Hematopoietic multipotent progenitor cell treated with erythropoietin and hydrocortisone succinate and interleukin-3 and kit ligand, for 15 days (in vitro differentiated cells): ENCODE measurements around the gene HMCN2.

Experiments
- DNase-seq: peaks from one replicate; pipeline ENCODE4 v3.0.0-alpha.2; 2015; ENCODE audit warnings: low spot score

The HMCN2 gene

DNA sequence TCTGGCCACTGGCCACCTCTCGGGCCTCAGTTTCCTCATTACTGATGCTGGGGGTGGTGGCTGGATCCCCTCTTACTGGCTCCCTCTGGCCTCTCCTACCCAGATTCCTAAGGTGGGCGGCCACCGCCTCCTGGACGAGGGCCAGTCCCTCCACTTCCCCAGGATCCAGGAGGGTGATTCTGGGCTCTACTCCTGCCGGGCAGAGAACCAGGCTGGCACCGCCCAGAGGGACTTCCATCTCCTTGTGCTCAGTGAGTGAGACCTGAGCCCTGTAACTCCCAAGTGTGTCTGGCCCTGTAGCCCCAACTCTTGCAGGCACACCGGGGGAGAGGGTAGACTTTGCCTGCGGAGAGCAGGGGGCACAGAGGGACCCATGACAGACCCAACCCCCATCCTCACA lies 83.3 kb downstream of the HMCN2 start:
- no peak for DNase-seq

DNA sequence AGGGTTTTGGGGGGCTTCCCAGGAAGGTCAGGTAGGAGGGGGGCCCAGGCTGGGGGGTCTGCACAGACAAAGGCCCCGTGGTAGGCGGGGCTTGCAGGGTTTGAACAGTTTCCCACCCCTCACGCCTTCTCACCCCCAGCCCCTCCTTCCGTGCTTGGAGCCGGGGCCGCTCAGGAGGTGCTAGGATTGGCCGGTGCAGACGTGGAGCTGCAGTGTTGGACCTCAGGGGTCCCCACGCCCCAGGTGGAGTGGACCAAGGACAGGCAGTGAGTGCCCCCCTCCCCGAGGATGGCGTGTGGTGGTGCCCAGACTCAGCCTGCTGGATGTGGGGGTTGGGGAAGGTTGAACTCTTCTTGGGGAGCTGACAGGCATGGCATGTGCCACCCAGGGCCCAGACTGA lies 83.8 kb downstream of the HMCN2 start:
- DNase-seq, result no peak

DNA sequence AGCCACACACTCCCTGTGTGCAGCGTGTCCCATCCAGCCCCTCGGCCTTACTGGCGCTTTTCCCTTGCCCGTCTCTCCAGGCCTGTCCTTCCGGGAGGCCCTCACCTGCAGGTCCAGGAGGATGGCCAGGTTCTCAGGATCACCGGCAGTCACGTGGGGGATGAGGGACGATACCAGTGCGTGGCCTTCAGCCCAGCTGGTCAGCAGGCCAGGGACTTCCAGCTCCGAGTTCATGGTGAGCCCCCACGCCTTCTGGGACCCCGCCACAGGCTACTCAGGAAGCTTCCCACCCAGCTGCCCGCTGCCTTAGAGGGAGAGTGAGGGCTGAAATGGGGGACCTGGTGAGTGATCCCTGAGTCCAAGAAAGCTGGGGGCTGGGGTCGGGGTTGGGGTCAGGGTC lies 85.8 kb downstream of the HMCN2 start:
- no peak for DNase-seq

DNA sequence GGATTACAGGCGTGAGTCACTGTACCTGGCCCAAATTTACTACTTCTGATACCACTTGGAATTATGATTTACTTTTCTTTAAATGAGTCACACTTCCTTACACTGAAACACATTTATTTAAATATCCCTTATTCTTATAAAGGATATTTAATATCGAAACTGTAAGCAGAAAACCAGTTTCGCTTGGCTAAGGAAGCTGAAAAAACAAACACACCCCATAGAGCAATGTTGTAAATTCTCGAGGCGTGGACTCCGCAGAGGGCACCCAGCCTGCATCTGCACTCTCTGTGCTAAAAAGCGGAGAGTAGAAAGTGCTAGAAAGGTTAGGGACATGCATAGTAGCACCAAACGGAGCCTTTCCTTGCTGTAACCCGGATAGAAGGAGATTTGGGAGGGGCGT lies 86.5 kb downstream of the HMCN2 start:
- no peak for DNase-seq

DNA sequence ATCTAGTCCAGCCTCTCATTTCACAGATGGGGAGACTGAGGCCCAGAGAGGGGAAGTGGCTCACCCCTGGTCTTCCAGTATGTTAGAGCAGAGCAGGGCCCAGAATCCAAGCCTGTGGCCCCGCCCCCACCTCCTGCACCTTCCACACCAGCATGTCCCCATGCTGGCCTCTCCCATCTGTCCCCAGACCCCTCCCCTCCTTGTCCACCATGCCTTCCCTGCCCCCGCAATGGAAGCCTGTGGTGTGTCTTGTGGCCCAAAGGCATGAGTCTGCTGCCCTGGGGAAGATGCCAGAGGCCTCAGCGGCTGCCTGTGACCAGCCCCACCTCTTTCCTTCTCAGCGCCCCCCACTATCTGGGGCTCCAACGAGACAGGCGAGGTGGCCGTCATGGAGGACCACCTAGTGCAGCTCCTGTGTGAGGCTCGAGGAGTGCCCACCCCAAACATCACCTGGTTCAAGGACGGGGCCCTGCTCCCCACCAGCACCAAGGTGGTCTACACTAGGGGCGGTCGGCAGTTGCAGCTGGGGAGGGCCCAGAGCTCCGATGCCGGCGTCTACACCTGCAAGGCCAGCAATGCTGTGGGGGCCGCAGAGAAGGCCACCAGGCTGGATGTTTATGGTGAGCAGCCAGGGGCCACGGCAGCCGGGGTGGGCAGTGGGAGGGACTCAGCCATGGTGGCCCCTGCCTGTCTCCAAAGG lies 87.2 kb downstream of the HMCN2 start:
- DNase-seq, result no peak

DNA sequence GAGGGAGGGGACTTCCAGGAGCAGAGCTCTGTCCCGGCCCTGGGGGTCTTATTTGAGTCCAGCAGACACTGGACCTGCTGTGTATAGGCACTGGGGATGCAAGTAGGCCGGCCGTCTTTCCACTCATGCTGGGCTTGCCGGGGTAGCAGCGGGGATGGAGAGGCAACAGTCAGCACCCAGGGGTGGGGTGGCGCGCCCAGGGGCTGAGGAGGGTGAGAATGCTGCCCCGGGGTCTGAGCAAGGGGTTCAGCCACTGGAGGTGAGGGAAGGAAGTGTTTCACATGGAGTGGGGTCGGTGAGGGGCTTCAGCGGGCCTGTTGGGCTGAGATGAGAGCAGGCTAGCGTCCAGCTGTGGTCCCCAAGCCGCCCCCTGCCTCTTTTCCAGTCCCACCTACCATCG lies 88.8 kb downstream of the HMCN2 start:
- DNase-seq, result no peak

DNA sequence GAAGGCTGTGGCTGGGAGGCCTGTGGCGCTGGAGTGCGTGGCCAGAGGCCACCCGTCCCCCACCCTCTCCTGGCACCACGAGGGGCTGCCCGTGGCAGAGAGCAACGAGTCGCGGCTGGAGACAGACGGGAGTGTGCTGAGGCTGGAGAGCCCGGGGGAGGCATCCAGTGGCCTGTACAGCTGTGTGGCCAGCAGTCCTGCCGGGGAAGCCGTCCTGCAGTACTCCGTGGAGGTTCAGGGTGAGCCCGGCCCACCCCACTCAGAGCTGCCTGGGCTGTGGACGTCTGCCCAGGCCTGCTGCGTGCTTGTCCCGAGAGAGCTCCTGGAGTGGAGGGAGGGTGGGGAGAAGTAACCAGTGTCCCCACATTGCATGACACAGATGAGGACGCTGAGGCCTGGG lies 89.2 kb downstream of the HMCN2 start:
- DNase-seq, result no peak

DNA sequence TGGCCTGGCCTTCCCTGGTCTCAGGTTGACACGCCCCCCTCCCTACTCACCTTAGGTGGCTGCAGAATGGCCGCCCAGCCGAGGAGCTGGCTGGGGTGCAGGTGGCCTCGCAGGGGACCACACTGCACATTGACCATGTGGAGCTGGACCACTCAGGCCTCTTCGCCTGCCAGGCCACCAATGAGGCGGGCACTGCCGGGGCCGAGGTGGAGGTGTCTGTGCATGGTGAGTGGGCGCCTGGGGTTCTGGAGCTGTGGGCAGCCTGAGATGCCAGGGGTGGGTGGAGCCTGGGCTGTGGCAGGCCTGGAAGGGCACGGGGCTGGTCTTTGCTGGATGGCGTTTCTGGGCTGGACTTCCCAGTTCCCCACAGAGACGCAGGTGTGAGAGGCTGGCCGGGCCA lies 90.5 kb downstream of the HMCN2 start:
- DNase-seq, result no peak

DNA sequence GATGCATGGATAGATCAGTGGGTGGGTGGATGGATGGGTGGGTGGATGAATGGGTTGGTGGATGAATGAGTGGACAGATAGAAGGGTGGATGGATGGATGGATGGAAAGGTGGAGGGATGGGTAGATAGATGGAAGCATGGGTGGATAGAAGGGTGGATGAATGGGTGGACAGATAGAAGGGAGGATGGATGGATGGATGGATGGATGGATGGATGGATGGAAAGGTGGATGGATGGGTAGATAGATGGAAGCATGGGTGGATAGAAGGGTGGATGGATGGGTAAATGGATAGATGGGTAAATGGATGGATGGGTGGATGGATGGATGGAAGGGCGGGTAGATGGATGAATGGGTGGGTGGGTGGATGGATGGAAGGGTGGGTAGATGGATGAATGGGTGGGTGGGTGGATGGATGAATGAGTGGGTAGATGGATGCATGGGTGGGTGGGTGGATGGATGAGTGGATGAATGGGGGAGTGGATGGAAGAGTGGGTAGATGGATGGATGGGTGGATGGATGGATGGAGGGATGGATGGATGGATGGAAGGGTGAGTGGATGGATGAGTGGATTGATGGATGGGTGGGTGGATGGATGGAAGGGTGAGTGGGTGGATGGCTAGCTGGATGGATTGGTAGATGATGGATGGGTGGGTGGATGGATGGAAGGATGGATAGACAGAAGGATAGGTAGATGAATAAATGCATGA lies 91.5 kb downstream of the HMCN2 start:
- no peak for DNase-seq

DNA sequence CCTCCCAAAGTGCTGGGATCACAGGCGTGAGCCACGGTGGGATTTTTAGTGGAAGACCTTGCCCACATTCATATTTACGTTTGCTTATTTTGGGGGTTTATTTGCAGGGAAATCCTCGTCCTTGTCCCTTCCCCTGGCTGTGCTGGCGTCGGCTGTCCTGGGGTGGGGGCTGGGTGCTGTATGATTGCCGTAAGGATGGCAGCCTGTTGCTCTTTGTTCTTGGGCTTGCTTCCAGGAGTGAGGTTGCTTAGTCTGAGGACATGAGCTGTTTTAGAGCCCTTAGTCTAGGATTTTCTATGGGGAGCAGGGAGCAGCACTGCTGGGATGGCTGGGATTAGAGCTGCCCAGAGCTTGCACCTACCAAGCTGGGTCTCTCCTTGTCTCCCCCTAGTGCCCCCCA lies 93.4 kb downstream of the HMCN2 start:
- no peak for DNase-seq

DNA sequence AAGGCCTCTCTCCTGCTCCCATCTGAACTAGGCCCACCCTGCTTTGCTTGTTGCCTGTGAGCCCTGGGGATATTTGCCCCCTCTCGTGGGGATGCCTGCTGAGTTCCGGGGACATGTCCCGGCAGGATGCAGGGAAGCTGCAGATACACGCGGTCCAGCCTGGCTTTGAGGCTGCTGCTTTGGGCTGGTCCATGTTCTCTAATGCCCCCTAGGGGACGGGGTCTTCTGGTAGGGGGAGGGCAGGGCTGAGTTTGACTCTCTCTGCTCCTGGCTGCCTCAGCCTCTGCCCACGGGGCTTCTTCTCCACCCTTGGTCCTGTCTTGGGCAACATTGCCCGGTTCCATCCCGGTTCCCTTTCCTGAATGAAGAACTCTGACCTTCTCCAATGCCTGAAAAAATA lies 94.3 kb downstream of the HMCN2 start:
- DNase-seq, result no peak

DNA sequence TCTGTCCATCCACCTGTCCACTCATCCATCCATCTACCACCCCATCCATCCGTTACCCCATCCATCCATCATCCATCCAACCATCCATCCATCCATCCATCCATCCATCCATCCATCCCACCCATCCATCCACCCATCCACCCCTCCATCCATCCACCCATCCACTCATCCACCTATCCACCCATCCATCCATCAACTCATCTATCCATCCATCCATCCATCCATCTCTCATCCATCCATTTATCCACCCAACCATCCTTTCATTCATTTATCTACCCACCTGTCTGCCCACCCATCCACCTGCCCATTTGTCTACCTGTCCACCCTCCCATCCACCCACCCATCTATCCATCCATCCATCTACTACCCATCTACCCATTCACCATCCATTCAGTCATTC lies 95.1 kb downstream of the HMCN2 start:
- DNase-seq, result no peak

DNA sequence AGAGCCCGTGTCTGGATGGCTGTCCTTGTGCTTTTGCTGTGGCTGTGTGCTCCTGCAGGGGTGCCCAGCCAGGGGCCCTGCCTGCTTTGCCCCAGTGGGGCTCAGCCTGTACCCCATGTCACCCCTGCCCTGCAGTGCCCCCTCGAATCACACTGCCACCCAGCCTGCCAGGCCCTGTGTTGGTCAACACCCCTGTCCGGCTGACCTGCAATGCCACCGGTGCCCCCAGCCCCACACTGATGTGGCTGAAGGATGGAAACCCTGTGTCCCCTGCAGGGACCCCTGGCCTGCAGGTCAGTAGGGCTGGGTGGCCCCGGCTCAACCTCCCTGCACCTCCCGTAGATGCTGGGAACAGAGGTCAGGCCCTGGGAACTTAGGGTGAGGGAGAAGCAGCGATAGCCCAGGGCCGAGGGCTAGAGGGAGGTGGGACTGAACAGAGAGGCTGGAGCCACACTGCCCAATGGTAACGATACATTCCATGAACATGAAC lies 96.4 kb downstream of the HMCN2 start:
- no peak for DNase-seq

DNA sequence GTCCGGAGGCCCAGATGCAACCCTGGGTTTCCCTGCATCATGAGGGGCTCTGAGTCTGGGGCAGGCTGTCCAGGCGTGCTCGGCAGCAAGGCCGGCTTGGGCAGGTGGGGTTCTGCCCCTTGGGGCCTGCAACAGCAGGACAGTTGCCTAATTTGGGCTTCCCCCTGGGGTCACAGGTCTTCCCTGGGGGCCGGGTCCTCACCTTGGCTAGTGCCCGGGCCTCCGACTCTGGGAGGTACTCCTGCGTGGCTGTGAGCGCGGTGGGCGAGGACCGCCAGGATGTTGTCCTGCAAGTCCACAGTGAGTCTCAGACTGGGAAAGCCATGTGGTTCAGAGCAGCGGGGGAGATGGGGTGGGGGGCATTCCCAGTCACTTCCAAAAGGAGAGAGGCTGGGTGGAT lies 97.1 kb downstream of the HMCN2 start:
- DNase-seq, result no peak

DNA sequence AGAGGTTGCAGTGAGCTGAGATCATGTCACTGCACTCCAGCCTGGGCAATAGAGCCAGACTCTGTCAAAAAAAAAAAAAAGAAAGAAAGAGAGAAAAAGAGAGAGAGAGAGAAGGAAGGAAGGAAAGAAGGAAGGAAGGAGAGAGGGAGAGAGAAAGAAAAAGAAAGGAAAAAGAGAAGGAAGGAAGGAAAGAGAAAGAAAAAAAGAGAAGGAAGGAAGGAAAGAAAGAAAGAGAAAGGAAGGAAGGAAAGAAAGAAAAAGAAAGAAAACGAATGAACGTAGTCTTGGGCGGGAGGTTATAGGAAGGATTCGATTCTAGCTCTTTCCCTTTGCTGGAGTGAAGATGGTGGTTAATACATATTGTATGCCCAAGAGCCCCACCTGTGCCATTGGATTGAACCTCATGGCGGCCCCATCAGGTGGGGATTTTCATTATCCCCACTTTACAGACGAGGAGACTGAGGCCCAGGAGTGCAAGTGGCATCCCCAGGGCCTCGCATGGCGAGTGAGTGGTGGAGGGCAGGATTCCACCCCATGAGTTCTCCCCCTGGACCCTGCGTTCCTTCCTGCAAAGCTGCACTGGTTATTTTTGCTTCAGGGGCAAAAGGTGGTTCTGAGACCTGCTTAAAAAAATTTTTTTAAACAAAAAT lies 98.3 kb downstream of the HMCN2 start:
- DNase-seq, result no peak

DNA sequence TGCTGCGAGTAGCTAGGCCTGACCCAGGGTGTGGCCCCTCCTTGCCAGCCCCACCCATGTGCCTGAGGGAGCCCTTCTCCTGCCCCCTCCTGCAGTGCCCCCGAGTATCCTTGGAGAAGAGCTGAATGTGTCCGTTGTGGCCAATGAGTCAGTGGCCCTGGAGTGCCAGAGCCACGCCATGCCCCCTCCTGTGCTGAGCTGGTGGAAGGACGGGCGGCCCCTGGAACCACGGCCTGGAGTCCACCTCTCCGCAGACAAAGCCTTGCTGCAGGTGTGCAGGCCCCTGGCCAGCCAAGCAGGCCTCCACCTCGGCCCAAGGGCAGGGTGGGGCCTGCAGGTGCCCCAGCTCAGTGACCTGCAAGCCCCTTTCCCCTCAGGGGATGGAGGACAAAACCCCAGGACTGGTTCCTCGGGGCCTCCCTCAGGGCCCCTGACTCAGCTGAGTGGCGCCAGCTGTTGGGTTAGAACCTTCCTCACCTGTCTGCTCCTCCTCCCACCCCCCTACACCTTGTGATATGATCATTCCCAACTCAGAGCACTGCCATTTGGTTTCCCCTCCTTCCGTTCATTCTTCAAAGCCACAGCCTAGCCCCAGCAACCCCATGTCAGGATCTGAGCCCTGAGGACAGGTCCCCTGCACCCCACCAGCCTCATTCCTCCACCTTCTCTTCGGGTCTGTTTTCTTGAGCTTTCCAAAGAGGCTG lies 99.2 kb downstream of the HMCN2 start:
- no peak for DNase-seq

DNA sequence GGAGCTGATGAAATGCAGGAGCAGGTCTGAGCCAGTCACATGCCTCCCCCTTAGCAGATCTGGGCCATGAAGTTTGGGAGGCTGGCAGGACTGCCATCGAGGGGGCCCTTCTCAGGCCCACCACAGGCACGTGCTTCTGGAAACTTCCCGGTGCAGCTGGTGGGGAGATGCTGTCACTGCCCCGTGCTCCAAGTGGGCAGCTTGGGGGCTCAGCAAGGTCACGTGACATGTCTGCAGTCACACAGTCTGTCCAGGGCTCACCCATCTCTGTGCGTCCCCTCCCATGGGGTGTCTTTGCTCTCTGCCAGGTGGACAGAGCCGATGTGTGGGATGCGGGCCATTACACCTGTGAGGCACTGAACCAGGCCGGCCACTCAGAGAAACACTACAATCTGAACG lies 99.8 kb downstream of the HMCN2 start:
- no peak for DNase-seq

DNA sequence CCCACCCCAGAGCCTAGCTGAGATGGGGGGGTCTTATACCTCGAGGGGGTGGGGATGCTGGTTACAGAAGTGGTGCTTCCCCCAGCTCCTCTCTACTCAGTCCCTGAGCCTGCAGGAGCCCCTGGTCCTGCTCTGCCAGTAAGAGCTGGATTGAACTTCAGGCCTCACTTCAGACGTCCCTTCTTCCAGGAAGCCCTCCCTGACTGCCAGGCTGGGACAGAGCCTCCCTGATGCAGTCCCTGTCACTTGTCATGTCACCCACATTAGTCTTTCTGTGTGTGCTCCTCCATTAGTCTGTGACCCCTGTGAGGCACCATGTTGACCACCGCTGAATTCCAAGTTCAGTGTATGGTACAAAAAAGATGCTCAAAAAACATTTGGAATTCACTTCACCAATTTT lies 100.5 kb downstream of the HMCN2 start:
- no peak for DNase-seq

DNA sequence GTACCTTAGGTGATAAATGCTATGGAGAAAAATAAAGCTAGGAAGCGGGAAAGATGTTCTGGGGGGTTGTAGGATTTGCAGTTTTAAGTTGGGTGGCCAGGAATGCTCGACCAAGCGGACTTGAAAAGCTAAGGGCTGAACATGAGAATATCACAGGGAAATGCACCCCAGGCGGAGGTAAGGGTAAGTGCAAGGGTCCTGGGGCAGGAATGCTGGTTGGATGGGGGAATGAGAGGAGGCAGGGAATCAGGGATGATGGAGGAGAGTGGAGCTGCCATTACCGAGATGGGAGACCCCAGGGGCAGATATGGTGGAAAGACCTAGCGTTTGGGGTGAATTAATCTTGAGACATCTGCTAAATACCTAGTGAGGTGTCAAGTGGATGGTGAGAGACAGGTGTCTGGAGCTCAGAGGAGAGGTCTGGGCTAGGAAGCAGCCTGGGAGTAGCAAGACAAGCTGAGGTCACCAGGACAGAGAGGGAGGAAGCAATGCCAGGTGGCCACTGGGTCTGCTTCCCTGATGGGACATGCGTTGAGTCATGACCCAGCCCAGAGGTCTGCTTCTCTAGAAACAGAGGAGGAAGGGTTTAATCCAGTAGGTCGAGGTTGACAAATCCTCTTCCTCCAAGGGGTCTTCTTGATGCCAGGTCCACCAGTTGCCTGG lies 101.5 kb downstream of the HMCN2 start:
- DNase-seq, result no peak

DNA sequence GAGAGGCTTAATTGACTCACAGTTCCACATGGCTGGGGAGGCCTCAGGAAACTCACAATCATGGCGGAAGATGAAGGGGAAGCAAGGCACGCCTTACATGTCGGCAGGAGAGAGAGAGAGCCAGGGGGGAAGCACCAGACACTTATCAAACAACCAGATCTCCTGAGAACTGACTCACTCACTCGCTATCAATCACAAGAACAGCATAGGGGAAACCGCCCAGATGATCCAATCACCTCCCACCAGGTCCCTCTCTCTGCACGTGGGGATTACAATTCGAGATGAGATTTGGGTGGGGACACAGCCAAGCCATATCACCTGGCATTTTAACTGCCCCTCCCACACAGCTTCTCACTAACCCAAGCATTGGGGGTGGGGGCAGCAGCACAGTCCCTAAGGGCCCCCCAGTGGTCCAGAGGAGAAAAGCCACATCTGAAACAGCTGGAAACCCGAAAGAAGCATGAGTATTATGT lies 103.1 kb downstream of the HMCN2 start:
- DNase-seq, result no peak

DNA sequence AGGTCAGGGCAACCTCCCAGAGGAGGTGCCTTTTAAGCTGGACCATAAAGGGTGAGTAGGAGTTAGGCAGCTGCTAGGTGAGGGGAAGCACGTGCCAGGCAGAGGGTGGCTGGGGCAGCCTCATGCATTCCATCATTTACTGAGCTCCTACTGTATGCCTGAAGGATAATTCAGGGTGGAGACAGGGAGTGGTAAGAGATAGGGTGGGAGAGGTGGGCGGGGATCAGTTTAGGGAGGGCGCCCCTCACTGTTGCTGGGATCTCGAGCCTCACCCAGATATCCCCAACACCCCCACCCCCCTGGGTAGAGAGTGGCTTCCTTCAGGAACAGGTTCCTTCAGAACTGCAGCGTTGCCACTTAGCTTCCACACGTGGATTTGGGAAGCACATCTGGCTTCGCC lies 104.7 kb downstream of the HMCN2 start:
- DNase-seq, result no peak
